D721Med (cell line): Measurements from ENCODE around the gene VAT1L.

Source experiments
- DNase-seq: peaks from one replicate; pipeline ENCODE4 v3.0.0; 2011; ENCODE audit warnings: low spot score; ENCODE audit not compliant: insufficient read length
- FAIRE-seq: peaks from 2 replicates; lab custom pipeline; 2011; peaks lifted over from hg19 to GRCh38; lab: Jason Lieb, UNC
- CTCF ChIP-seq: IDR thresholded peaks from 2 replicates; pipeline ENCODE4 v1.5.1; 2012; ENCODE audit warnings: mild to moderate bottlenecking, control low read depth; ENCODE audit not compliant: insufficient read depth; ENCODE audit errors: missing control alignments

The VAT1L gene

GRCh38 chr16:77789085-77790008 lies 983 bp downstream of the VAT1L start:
- DNase-seq (no peak), FAIRE-seq (no peak)
- TF ChIP-seq CTCF, result no peak

GRCh38 chr16:77790009-77790372 lies 1.6 kb downstream of the VAT1L start:
- FAIRE-seq (no peak), DNase-seq (no peak)
- TF ChIP-seq CTCF, result no peak

DNA sequence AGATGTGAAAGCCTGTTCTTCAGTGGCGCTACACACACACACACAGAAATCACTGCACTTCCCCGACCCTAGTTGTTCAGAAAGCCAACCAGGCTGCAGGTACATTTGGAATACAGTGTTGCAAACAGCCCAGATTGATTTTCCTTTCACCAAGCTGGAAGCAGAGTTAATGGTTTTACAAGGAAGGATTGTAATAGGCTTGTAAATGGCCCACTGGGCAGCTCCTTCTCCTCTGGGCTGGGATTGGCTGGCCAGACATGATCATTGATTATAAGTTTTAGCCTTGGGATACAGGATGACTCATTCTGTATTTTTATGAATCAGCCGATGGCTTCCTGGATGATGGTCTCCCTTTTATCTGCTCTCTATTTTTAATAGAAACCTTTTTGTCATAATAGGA lies 2.5 kb downstream of the VAT1L start:
- FAIRE-seq (no peak), DNase-seq (no peak)
- TF ChIP-seq CTCF, result no peak

GRCh38 chr16:77793417-77793816 lies 5.1 kb downstream of the VAT1L start:
- no peak for FAIRE-seq
- TF ChIP-seq CTCF, result no peak
- no peak for DNase-seq

DNA sequence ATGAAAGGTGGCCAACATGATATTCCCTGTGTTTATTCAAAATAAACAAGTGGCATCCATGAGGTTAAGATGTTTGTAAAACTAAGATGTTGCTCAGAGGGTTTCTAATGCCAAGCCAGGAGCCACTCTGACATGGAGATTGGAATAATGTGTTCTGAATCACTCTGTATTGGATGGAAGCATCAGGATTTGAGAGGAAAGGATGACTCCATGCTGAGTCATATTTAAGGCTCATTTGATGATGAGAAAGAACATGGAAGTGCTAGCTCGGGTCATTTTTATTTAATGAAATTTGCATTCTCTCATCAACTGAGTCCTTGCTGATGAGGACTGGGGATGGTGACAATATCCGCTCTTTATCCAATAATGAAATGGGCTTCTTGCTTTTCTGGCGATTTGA lies 6.2 kb downstream of the VAT1L start:
- FAIRE-seq (no peak), DNase-seq (no peak)
- no peak for TF ChIP-seq CTCF

GRCh38 chr16:77801817-77802216 lies 13.5 kb downstream of the VAT1L start:
- FAIRE-seq (no peak), DNase-seq (no peak)
- no peak for TF ChIP-seq CTCF

GRCh38 chr16:77805398-77805797 lies 17.0 kb downstream of the VAT1L start:
- DNase-seq (no peak), FAIRE-seq (no peak)
- no peak for TF ChIP-seq CTCF
